Measurements from ENCODE around the gene CKAP2L.

CKAP2L gene

GRCh38 chr2:112731479-112731878 is 32.9 kb downstream of the CKAP2L start:
- TF ChIP-seq CTCF (IDR thresholded peaks at IDR 0.05; ENCODE audit: unreplicated experiment in 3 of 3) = no peak
- Mint-ChIP-seq H3K4me1 (no peaks in the 10 kb centered on the region), H3K27me3 (ENCODE audit: low read depth) (peaks cover 17% of the 10 kb centered on the region), H3K9me3 (no peaks in the 10 kb centered on the region), H3K4me3 (no peak overlapping the region), H3K27ac (no peak overlapping the region), H3K36me3 (ENCODE audit: low read depth) (no peaks in the 10 kb centered on the region)

GRCh38 chr2:112730791-112731190 is 33.6 kb downstream of the CKAP2L start:
- Mint-ChIP-seq H3K9me3 (no peaks in the 10 kb centered on the region), H3K4me3 (no peak overlapping the region), H3K27me3 (ENCODE audit: low read depth) (peaks cover 17% of the 10 kb centered on the region), H3K36me3 (ENCODE audit: low read depth) (no peaks in the 10 kb centered on the region), H3K4me1 (no peaks in the 10 kb centered on the region), H3K27ac (no peak overlapping the region)
- TF ChIP-seq CTCF (IDR thresholded peaks at IDR 0.05; ENCODE audit: unreplicated experiment in 3 of 3) = no peak

GRCh38 chr2:112730216-112730615 is 34.2 kb downstream of the CKAP2L start:
- Mint-ChIP-seq H3K27ac (no peak overlapping the region), H3K9me3 (no peaks in the 10 kb centered on the region), H3K4me3 (no peak overlapping the region), H3K36me3 (ENCODE audit: low read depth) (no peaks in the 10 kb centered on the region), H3K4me1 (no peaks in the 10 kb centered on the region), H3K27me3 (ENCODE audit: low read depth) (peaks cover 17% of the 10 kb centered on the region)
- no peak for TF ChIP-seq CTCF (IDR thresholded peaks at IDR 0.05; ENCODE audit: unreplicated experiment in 3 of 3)

- no peaks in the 10 kb centered on the region for H3K9me3 Mint-ChIP-seq
- H3K4me1 Mint-ChIP-seq = no peaks in the 10 kb centered on the region
- peaks cover 17% of the 10 kb centered on the region for H3K27me3 Mint-ChIP-seq (ENCODE audit: low read depth)
- no peak for TF ChIP-seq CTCF (IDR thresholded peaks at IDR 0.05; ENCODE audit: unreplicated experiment in 3 of 3)
- H3K36me3 Mint-ChIP-seq (ENCODE audit: low read depth) = no peaks in the 10 kb centered on the region
- H3K27ac Mint-ChIP-seq = no peak overlapping the region
- no peak overlapping the region for H3K4me3 Mint-ChIP-seq
Observed at GRCh38 chr2:112728378-112729175, 35.8 kb downstream of the CKAP2L start.

- TF ChIP-seq CTCF (IDR thresholded peaks at IDR 0.05; ENCODE audit: unreplicated experiment in 3 of 3) = no peak
- H3K27ac Mint-ChIP-seq = no peak overlapping the region
- no peaks in the 10 kb centered on the region for H3K36me3 Mint-ChIP-seq (ENCODE audit: low read depth)
- no peaks in the 10 kb centered on the region for H3K9me3 Mint-ChIP-seq
- peaks cover 17% of the 10 kb centered on the region for H3K27me3 Mint-ChIP-seq (ENCODE audit: low read depth)
- H3K4me1 Mint-ChIP-seq = no peaks in the 10 kb centered on the region
- H3K4me3 Mint-ChIP-seq = no peak overlapping the region
Observed at GRCh38 chr2:112728029-112728362, 36.4 kb downstream of the CKAP2L start.
